Esophagus muscularis mucosa (tissue), 4 donors: ENCODE measurements around the gene IPO9.

ENCODE experiments used
- CTCF ChIP-seq, 3 experiments: fragments of 200-600 bp in 2 of 3; fragments of 450-650 bp in 1 of 3; sonication (generic) in 2 of 3; IDR thresholded peaks; one replicate each; pipeline ENCODE4 v1.5.1; 2017 to 2019; ENCODE audit warnings: antibody characterized with exemption in 3 of 3, mild to moderate bottlenecking in 2 of 3, moderate library complexity in 1 of 3
- EP300 ChIP-seq: sonication (generic); formaldehyde crosslinking; IDR thresholded peaks from one replicate; pipeline ENCODE4 v1.6.1; 2017; ENCODE audit warnings: antibody characterized with exemption
- POLR2A ChIP-seq: fragments of 450-650 bp; IDR thresholded peaks from one replicate; pipeline ENCODE4 v1.6.1; 2017; ENCODE audit warnings: antibody characterized with exemption, moderate library complexity, mild to moderate bottlenecking, low read depth
- POLR2AphosphoS5 ChIP-seq, 2 donors: sonication (generic); formaldehyde crosslinking; IDR thresholded peaks; one replicate each; pipeline ENCODE4 v1.6.1; 2017; ENCODE audit warnings: antibody characterized with exemption in 2 of 2

GRCh38 chr1:201903135-201903534 is 74.2 kb downstream of the IPO9 start:
- no peak for TF ChIP-seq POLR2A
- TF ChIP-seq CTCF (IDR thresholded peaks at IDR 0.05) = no peak
- TF ChIP-seq POLR2AphosphoS5 (IDR thresholded peaks at IDR 0.05) = peak; percentile 66 to 81
- TF ChIP-seq EP300 = no peak
